GM21528 (cell line): ENCODE results near the gene FXYD6.
"Not testable (repeated sequence)": the region's sequence is repeated elsewhere in the genome, so short reads cannot be mapped to it uniquely, and the experiment has no call there.

Source experiments
- ATAC-seq: cut with Tn5 transposase; IDR thresholded peaks from one replicate; pipeline ENCODE4 v1.9.1; 2021; ENCODE audit warnings: mild to moderate bottlenecking, moderate library complexity; ENCODE audit not compliant: unreplicated experiment, low FRiP score

The FXYD6 gene

GRCh38 chr11:117871784-117872183, 4.7 kb downstream of the FXYD6 start:
- ATAC-seq: no peak

- no peak for ATAC-seq
Observed at GRCh38 chr11:117871160-117871559, 5.3 kb downstream of the FXYD6 start.

GRCh38 chr11:117870103-117870952, 6.1 kb downstream of the FXYD6 start:
- no peak for ATAC-seq

- ATAC-seq: no peak
Observed at GRCh38 chr11:117869604-117870003, 6.9 kb downstream of the FXYD6 start.

- ATAC-seq: no peak
Observed at GRCh38 chr11:117868815-117869561, 7.5 kb downstream of the FXYD6 start.

GRCh38 chr11:117868088-117868487, 8.4 kb downstream of the FXYD6 start:
- ATAC-seq: no peak

- ATAC-seq: no peak
Observed at GRCh38 chr11:117866526-117866925, 9.9 kb downstream of the FXYD6 start.

GRCh38 chr11:117865546-117865945, 10.9 kb downstream of the FXYD6 start:
- ATAC-seq: not testable (repeated sequence)

- no peak for ATAC-seq
Observed at GRCh38 chr11:117863383-117863782, 13.1 kb downstream of the FXYD6 start.

GRCh38 chr11:117862753-117863152, 13.7 kb downstream of the FXYD6 start:
- ATAC-seq: no peak

- no peak for ATAC-seq
Observed at GRCh38 chr11:117862019-117862725, 14.3 kb downstream of the FXYD6 start.

GRCh38 chr11:117861151-117862018, 15.1 kb downstream of the FXYD6 start:
- ATAC-seq: no peak

GRCh38 chr11:117860139-117860538, 16.3 kb downstream of the FXYD6 start:
- ATAC-seq: no peak

GRCh38 chr11:117859488-117860112, 16.9 kb downstream of the FXYD6 start:
- ATAC-seq: no peak

- no peak for ATAC-seq
Observed at GRCh38 chr11:117859061-117859460, 17.4 kb downstream of the FXYD6 start.

- ATAC-seq: no peak
Observed at GRCh38 chr11:117857734-117858414, 18.6 kb downstream of the FXYD6 start.

- ATAC-seq: no peak
Observed at GRCh38 chr11:117855912-117856651, 20.4 kb downstream of the FXYD6 start.

- no peak for ATAC-seq
Observed at GRCh38 chr11:117855186-117855845, 21.1 kb downstream of the FXYD6 start.
